ENCODE results near the gene PDIA5.

- no peak for TF ChIP-seq CTCF (IDR thresholded peaks at IDR 0.05; ENCODE audit: low read length)
- TF ChIP-seq EZH2 (optimal IDR thresholded peaks at IDR 0.05; ENCODE audit: low read depth, low read length): no peak
These were observed 9.3 kb downstream of the PDIA5 start for GRCh38 chr3:123076112-123076495.

All from MM.1S (cell line).